ENCODE measurements around the gene ZNF792. TPM values are rescaled to one million over a fixed set of nuclear protein-coding genes. Genes with fewer than 3 reads are reported as not detected.
A peak's percentile ranks its signal among the peaks of the same experiment; 100 is the strongest.
"Not testable (repeated sequence)": the region's sequence is repeated elsewhere in the genome, so short reads cannot be mapped to it uniquely, and the experiment has no call there.

ZNF792 gene
- total and polyA plus RNA-seq, 8 donors, result 8.0 to 10.8 (median 9.7) TPM

- intact Hi-C loops (cut with DNase I), result no loop called here
- DNase-seq, result peak in 2 of 4 donors; percentile 47 to 86
- Histone ChIP-seq H3K27ac (peak overlapping the region; percentile 97 to 99), H3K4me3 (peak overlapping the region; percentile 84 to 94), H3K36me3 (peaks cover 0 to 20% of the 10 kb centered on the region in 2 donors), H3K27me3 (no peaks in the 10 kb centered on the region), H3K9me3 (no peaks in the 10 kb centered on the region), H3K4me1 (peaks cover 40 to 89% of the 10 kb centered on the region in 2 donors)
- TF ChIP-seq, protein P1, sequence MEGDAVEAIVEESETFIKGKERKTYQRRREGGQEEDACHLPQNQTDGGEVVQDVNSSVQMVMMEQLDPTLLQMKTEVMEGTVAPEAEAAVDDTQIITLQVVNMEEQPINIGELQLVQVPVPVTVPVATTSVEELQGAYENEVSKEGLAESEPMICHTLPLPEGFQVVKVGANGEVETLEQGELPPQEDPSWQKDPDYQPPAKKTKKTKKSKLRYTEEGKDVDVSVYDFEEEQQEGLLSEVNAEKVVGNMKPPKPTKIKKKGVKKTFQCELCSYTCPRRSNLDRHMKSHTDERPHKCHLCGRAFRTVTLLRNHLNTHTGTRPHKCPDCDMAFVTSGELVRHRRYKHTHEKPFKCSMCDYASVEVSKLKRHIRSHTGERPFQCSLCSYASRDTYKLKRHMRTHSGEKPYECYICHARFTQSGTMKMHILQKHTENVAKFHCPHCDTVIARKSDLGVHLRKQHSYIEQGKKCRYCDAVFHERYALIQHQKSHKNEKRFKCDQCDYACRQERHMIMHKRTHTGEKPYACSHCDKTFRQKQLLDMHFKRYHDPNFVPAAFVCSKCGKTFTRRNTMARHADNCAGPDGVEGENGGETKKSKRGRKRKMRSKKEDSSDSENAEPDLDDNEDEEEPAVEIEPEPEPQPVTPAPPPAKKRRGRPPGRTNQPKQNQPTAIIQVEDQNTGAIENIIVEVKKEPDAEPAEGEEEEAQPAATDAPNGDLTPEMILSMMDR (IDR thresholded peaks at IDR 0.05), result no peak
- ATAC-seq, result peak; percentile 0
Measured at GRCh38 chr19:35000647-35001501, 36.8 kb upstream of the ZNF792 start.

GRCh38 chr19:35000338-35000646 is 36.3 kb upstream of the ZNF792 start:
- Histone ChIP-seq H3K4me1 (peaks cover 35 to 88% of the 10 kb centered on the region in 2 donors), H3K9me3 (no peaks in the 10 kb centered on the region), H3K4me3 (peak overlapping the region; percentile 84 to 94), H3K27ac (peak overlapping the region; percentile 97 to 99), H3K36me3 (peaks cover 0 to 15% of the 10 kb centered on the region in 2 donors), H3K27me3 (no peaks in the 10 kb centered on the region)
- TF ChIP-seq, protein P1 (IDR thresholded peaks at IDR 0.05), result no peak
- DNase-seq (no peak), ATAC-seq (no peak)
- intact Hi-C loops (cut with DNase I), result no loop called here

DNA sequence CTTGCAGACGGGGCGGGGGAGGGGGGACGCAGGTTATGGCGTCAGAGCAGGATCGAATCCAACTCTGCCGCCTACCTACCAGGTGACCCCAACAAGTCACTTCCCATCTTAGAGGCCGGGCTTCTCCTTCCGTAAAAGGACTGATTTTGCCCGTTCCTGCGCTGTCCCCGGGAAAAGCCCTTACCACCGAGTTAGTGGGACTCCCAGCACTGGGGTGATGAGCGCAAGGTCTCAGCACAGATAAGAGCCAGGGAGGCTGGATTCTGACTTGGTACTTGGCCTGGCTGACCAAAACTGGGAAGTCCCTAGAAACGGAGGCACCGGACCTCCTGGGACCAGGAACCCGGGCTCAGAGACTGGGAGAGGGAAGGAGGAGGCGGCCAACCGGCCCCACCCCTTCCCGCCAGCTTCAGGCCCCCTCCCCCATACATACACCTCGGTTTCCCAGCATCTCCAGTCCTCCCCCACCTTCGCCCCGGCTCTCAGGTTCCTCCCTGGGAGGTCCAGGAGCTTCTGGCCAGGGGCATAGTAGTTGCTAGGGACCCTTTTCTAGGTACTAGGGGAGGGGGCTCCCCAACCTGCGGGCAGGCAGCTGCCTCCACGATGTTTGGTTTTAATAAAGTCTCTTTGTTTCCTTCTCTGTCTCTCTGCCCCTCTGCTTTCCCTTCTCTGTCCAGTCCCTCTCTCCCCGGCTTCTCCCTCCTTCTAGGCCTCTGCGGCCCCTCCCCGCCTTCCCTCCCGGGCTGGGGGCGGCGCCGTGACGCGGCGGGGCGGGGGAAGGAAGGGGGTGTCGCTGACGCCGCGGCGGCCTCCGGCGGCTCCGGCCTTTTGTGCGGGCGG is 35.7 kb upstream of the ZNF792 start, which contains the start of gene GRAMD1A:
Gene GRAMD1A (plus strand): TSS at position 826 of the 840 bp plus-strand sequence. CDS start 156 bp downstream, outside the sequence.
- H3K4me3 ChIP-seq, result peak within 1 kb of the TSS; percentile 84 to 94
- no peaks in the 10 kb centered on the region for H3K9me3 ChIP-seq
- peaks cover 0 to 13% of the 10 kb centered on the region in 2 donors for H3K36me3 ChIP-seq
- intact Hi-C loops (cut with DNase I), result no loop called here
- no peaks in the 10 kb centered on the region for H3K27me3 ChIP-seq
- TF ChIP-seq, protein P1 (IDR thresholded peaks at IDR 0.05), result no peak
- H3K4me1 ChIP-seq, result peaks cover 37 to 88% of the 10 kb centered on the region in 2 donors
- DNase-seq (peak; percentile 80 to 99 (median 91)), ATAC-seq (peak; percentile 84)
- H3K27ac ChIP-seq, result peak within 1 kb of the TSS; percentile 97 to 99

- intact Hi-C loops (cut with DNase I), result no loop called here
- no peak for ATAC-seq
Measured at GRCh38 chr19:34998777-34999497, 34.9 kb upstream of the ZNF792 start.

GRCh38 chr19:34998224-34998623 is 34.2 kb upstream of the ZNF792 start:
- H3K36me3 ChIP-seq; intact Hi-C loops (cut with DNase I); ATAC-seq; H3K9me3 ChIP-seq; H3K27me3 ChIP-seq; DNase-seq; H3K4me3 ChIP-seq: not testable (repeated sequence)
- H3K4me1 ChIP-seq, result peaks cover 26 to 80% of the 10 kb centered on the region in 2 donors
- H3K27ac ChIP-seq, result peak overlapping the region in 1 of 2 donors; percentile 97

More at GRCh38 chr19:34998777-34999497, 34.9 kb upstream of the ZNF792 start:
- H3K9me3 ChIP-seq, result no peaks in the 10 kb centered on the region
- peak overlapping the region; percentile 97 to 99 for H3K27ac ChIP-seq
- no peaks in the 10 kb centered on the region for H3K27me3 ChIP-seq
- H3K36me3 ChIP-seq, result peaks cover 0 to 8% of the 10 kb centered on the region in 2 donors
- DNase-seq, result no peak
- H3K4me1 ChIP-seq, result peaks cover 32 to 87% of the 10 kb centered on the region in 2 donors
- TF ChIP-seq, protein P1 (IDR thresholded peaks at IDR 0.05), result no peak
- peak overlapping the region; percentile 84 to 94 for H3K4me3 ChIP-seq

All from left lung (tissue), 10 donors.